Pancreas (tissue), 10 donors: ENCODE measurements around the gene RNASE1. TPM values are rescaled to one million over a fixed set of nuclear protein-coding genes. Genes with fewer than 3 reads are reported as not detected.

ENCODE experiments used
- ATAC-seq, 4 donors: fragments of 200-7000 bp; cut with Tn5 transposase; one replicate each; pipeline versions ENCODE4 v1.8.0 to v1.9.1; 2020; ENCODE audit warnings: mild to moderate bottlenecking in 4 of 4, moderate library complexity in 4 of 4
- DNase-seq, 6 donors: peaks; one replicate each; pipeline ENCODE4 v3.0.0-alpha.2; 2020
- FAIRE-seq: peaks from 2 replicates; lab custom pipeline; 2012; peaks lifted over from hg19 to GRCh38; lab: Jason Lieb, UNC
- H3K27ac ChIP-seq, 4 donors: fragments of 200-600 bp; sonication (generic); 1 replicate in 3 of 4; 2 replicates in 1 of 4; pipeline versions ENCODE4 v1.5.0 to v1.8.0; 2020
- H3K27me3 ChIP-seq, 4 donors: fragments of 200-600 bp; one replicate each; pipeline ENCODE4 v1.8.0; 2021
- H3K36me3 ChIP-seq, 3 donors: fragments of 200-600 bp; sonication (generic) in 1 of 3; one replicate each; pipeline versions ENCODE4 v1.5.0 to v1.8.0; 2020 to 2021
- H3K4me1 ChIP-seq, 3 donors: fragments of 200-600 bp; one replicate each; pipeline ENCODE4 v1.8.0; 2021
- H3K4me3 ChIP-seq, 4 donors: fragments of 200-600 bp; sonication (generic) in 2 of 4; one replicate each; pipeline versions ENCODE4 v1.5.0 to v1.8.0; 2020 to 2021
- H3K9me3 ChIP-seq, 4 donors: fragments of 200-600 bp; one replicate each; pipeline ENCODE4 v1.8.0; 2021
- CTCF ChIP-seq, 4 donors: fragments of 200-600 bp; sonication (generic) in 3 of 4; IDR thresholded peaks; one replicate each; pipeline versions ENCODE4 v1.5.0 to v1.8.0; 2021; ENCODE audit warnings: antibody characterized with exemption in 4 of 4
- WGBS, 2 donors: extraction: QIAGEN DNeasy Blood & Tissue Kit; methylation state at CpG; one replicate each; pipeline ENCODE4 v1.1.7; 2013; 5-methylcytosine and 5-hydroxymethylcytosine counted together
- intact Hi-C, 3 donors: fragments of 100-400 bp; cut with DNase I; formaldehyde crosslinking; loops; one replicate each; pipeline versions ENCODE4 v1.11.1 to v1.14.2; 2022
- polyA plus RNA-seq, 2 donors: library from polyadenylated mRNA; stranded (reverse); fragments of 200-250 nt; gene quantifications; one replicate each; pipeline ENCODE4 v1.2.3, GENCODE V29; 2013
- total RNA-seq, 6 donors: library from RNA; stranded (reverse); fragmentation: NEBNext Ultra II Directional in 4 of 6; extraction: Animal tissue kit (Norgen Biotek cat#: 25700) in 4 of 6; gene quantifications; one replicate each; pipeline versions ENCODE4 v1.2.1 to v1.2.4, GENCODE V29; 2021 to 2023
- donor health status: healthy with polysubstance abuse.
- donor health status: DM: no; HTN: no; CAD: no; lungs with moderate emphysema.
- donor health status: DM: no; HTN: no; CAD: no.
- donor health status: control.
- donor health status: control.
- donor health status: Bipolar disorder and iron deficiency.
- donor health status: DM: yes; HTN: yes; CAD: no.
- donor health status: DM: no; HTN: no; CAD: no.
- donor health status: DM: no; HTN: no; CAD: no.
- donor health status: DM: yes; HTN: yes; CAD: no.

RNASE1 gene
- total and polyA plus RNA-seq, 8 donors = 144 to 696 (median 351) TPM

- Histone ChIP-seq H3K27me3 (no peaks in the 10 kb centered on the region), H3K27ac (no peak overlapping the region), H3K36me3 (no peaks in the 10 kb centered on the region), H3K4me1 (peaks cover 0 to 10% (median 0%) of the 10 kb centered on the region in 3 donors), H3K9me3 (no peaks in the 10 kb centered on the region), H3K4me3 (no peak overlapping the region)
- no peak for ATAC-seq
- 52 to 57% methylated on average over 2 of the region's 2 CpGs for WGBS, 2 donors
- no peak for DNase-seq
- intact Hi-C loops = no loop called here
- no peak for FAIRE-seq
- no peak for TF ChIP-seq CTCF (IDR thresholded peaks at IDR 0.05)
Observed at GRCh38 chr14:20791597-20791996, 11.0 kb downstream of the RNASE1 start.

- WGBS, 2 donors = 57 to 62% methylated on average over 7 of the region's 7 CpGs
- H3K27ac ChIP-seq = no peak overlapping the region
- DNase-seq = no peak
- no peaks in the 10 kb centered on the region for H3K36me3 ChIP-seq
- no peaks in the 10 kb centered on the region for H3K9me3 ChIP-seq
- no peaks in the 10 kb centered on the region for H3K27me3 ChIP-seq
- H3K4me3 ChIP-seq = no peak overlapping the region
- peaks cover 0 to 10% (median 0%) of the 10 kb centered on the region in 3 donors for H3K4me1 ChIP-seq
- no peak for ATAC-seq
- intact Hi-C loops = no loop called here
- TF ChIP-seq CTCF (IDR thresholded peaks at IDR 0.05) = no peak
- no peak for FAIRE-seq
Observed at GRCh38 chr14:20791187-20791586, 11.5 kb downstream of the RNASE1 start.

- no peak for TF ChIP-seq CTCF (IDR thresholded peaks at IDR 0.05)
- WGBS, 2 donors = 90 to 95% methylated on average over 13 of the region's 13 CpGs
- H3K36me3 ChIP-seq = no peaks in the 10 kb centered on the region
- peaks cover 0 to 10% (median 0%) of the 10 kb centered on the region in 3 donors for H3K4me1 ChIP-seq
- FAIRE-seq (no peak), DNase-seq (no peak), ATAC-seq (no peak)
- H3K4me3 ChIP-seq = no peak overlapping the region
- intact Hi-C loops = no loop called here
- H3K27me3 ChIP-seq = no peaks in the 10 kb centered on the region
- H3K9me3 ChIP-seq = no peaks in the 10 kb centered on the region
- H3K27ac ChIP-seq = no peak overlapping the region
Observed at GRCh38 chr14:20790464-20791116, 12.1 kb downstream of the RNASE1 start.

GRCh38 chr14:20789230-20789813 is 13.3 kb downstream of the RNASE1 start:
- Histone ChIP-seq H3K36me3 (no peaks in the 10 kb centered on the region), H3K4me3 (no peak overlapping the region), H3K27ac (no peak overlapping the region), H3K9me3 (no peaks in the 10 kb centered on the region), H3K27me3 (no peaks in the 10 kb centered on the region), H3K4me1 (peaks cover 0 to 10% (median 0%) of the 10 kb centered on the region in 3 donors)
- intact Hi-C loops = no loop called here
- 31 to 42% methylated on average over 3 of the region's 3 CpGs for WGBS, 2 donors
- peak in 3 of 4 donors; percentile 27 to 53 (median 48) for ATAC-seq
- no peak for DNase-seq
- no peak for FAIRE-seq
- TF ChIP-seq CTCF (IDR thresholded peaks at IDR 0.05) = no peak

GRCh38 chr14:20787025-20787424 is 15.6 kb downstream of the RNASE1 start:
- DNase-seq (no peak), ATAC-seq (no peak), FAIRE-seq (no peak)
- no peaks in the 10 kb centered on the region for H3K9me3 ChIP-seq
- no peak for TF ChIP-seq CTCF (IDR thresholded peaks at IDR 0.05)
- H3K4me3 ChIP-seq = no peak overlapping the region
- H3K27ac ChIP-seq = no peak overlapping the region
- H3K27me3 ChIP-seq = no peaks in the 10 kb centered on the region
- intact Hi-C loops = no loop called here
- H3K36me3 ChIP-seq = no peaks in the 10 kb centered on the region
- WGBS, 2 donors = 80 to 85% methylated on average over 4 of the region's 4 CpGs
- H3K4me1 ChIP-seq = peaks cover 0 to 10% (median 0%) of the 10 kb centered on the region in 3 donors
